Measurements from ENCODE around the gene RPS2. TPM values are rescaled to one million over a fixed set of nuclear protein-coding genes. Genes with fewer than 3 reads are reported as not detected.

RPS2 gene
- total RNA-seq, 4 donors from 2014 or later: 982 to 2,205 (median 1,458) TPM

GRCh38 chr16:1950559-1950958 lies 14.1 kb downstream of the RPS2 start:
- no peaks in the 10 kb centered on the region for H3K27me3 ChIP-seq
- no peak overlapping the region for H3K27ac ChIP-seq
- intact Hi-C loops (cut with DNase I; ENCODE audit: low total_unique reads): no loop called here
- H3K36me3 ChIP-seq: no peaks in the 10 kb centered on the region
- no peaks in the 10 kb centered on the region for H3K9me3 ChIP-seq
- DNase-seq: no peak
- H3K4me1 ChIP-seq: no peaks in the 10 kb centered on the region
- TF ChIP-seq CTCF (IDR thresholded peaks at IDR 0.05) (no peak), POLR2A (IDR thresholded peaks at IDR 0.05) (no peak)
- no peak overlapping the region for H3K4me3 ChIP-seq

DNA sequence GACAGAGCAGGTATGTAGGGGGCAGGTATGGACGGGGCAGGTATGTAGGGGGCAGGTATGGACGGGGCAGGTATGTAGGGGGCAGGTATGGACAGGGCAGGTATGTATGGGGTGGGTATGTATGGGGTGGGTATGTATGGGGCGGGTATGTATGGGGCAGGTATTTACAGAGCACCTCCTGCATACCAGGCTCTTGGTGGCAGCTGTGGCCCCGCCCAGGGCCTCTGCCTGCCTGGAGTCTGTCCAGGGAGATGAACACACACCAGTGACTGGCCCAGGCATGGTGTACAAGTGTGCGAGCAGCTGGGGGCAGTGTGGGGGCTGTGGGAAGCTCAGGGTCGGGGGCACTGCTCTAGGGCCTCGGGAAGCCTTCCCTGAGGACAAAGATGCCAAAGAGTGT lies 14.6 kb downstream of the RPS2 start:
- DNase-seq: no peak
- intact Hi-C loops (cut with DNase I; ENCODE audit: low total_unique reads): no loop called here
- H3K9me3 ChIP-seq: no peaks in the 10 kb centered on the region

DNA sequence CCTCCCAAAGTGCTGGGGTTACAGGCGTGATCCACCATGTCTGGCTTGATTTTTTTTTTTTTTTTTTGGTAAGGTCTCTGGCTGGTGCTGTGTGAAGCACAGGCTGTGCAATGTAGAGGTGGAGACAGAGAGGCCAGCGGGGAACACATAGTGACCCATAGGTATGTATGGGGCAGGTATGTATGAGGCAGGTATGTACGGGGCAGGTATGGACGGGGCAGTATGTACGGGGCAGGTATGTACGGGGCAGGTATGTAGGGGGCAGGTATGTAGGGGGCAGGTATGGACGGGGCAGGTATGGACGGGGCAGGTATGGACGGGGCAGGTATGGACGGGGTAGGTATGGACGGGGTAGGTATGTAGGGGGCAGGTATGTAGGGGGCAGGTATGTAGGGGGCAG lies 15.1 kb downstream of the RPS2 start:
- no peaks in the 10 kb centered on the region for H3K36me3 ChIP-seq
- intact Hi-C loops (cut with DNase I; ENCODE audit: low total_unique reads): no loop called here
- no peak for DNase-seq
- H3K9me3 ChIP-seq: no peaks in the 10 kb centered on the region
- no peak overlapping the region for H3K4me3 ChIP-seq
- TF ChIP-seq CTCF (IDR thresholded peaks at IDR 0.05): no peak
- no peak for TF ChIP-seq POLR2A (IDR thresholded peaks at IDR 0.05)
- H3K27me3 ChIP-seq: no peaks in the 10 kb centered on the region
- H3K27ac ChIP-seq: no peak overlapping the region
- no peaks in the 10 kb centered on the region for H3K4me1 ChIP-seq

More for the DNA sequence above, 14.6 kb downstream of the RPS2 start:
- TF ChIP-seq POLR2A (IDR thresholded peaks at IDR 0.05) (no peak), CTCF (IDR thresholded peaks at IDR 0.05) (no peak)
- H3K36me3 ChIP-seq: no peaks in the 10 kb centered on the region
- H3K4me3 ChIP-seq: no peak overlapping the region
- H3K27me3 ChIP-seq: no peaks in the 10 kb centered on the region
- H3K4me1 ChIP-seq: no peaks in the 10 kb centered on the region
- H3K27ac ChIP-seq: no peak overlapping the region

DNA sequence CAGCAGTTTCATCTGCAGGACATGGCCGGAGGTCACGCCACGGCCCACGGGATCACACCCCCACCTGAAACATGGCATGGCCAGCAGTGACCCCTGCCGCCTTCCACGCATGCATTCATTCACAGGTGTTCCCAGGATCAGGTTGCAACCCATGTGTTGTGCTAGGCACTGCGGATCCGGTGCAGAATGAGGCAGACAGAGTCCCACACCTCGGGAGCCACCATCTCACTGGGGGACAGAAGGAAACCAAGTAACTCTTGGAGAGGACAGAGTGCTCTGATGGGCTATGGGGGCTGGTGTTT lies 17.3 kb downstream of the RPS2 start:
- no peaks in the 10 kb centered on the region for H3K27me3 ChIP-seq
- TF ChIP-seq POLR2A (IDR thresholded peaks at IDR 0.05) (no peak), CTCF (IDR thresholded peaks at IDR 0.05) (no peak)
- intact Hi-C loops (cut with DNase I; ENCODE audit: low total_unique reads): no loop called here
- no peaks in the 10 kb centered on the region for H3K9me3 ChIP-seq
- H3K36me3 ChIP-seq: no peaks in the 10 kb centered on the region
- no peak overlapping the region for H3K4me3 ChIP-seq
- no peak overlapping the region for H3K27ac ChIP-seq
- no peaks in the 10 kb centered on the region for H3K4me1 ChIP-seq
- no peak for DNase-seq

- TF ChIP-seq POLR2A (IDR thresholded peaks at IDR 0.05) (no peak), CTCF (IDR thresholded peaks at IDR 0.05) (no peak)
- DNase-seq: no peak
- intact Hi-C loops (cut with DNase I; ENCODE audit: low total_unique reads): no loop called here
- peaks cover 0 to 2% of the 10 kb centered on the region in 2 donors for H3K4me1 ChIP-seq
- no peaks in the 10 kb centered on the region for H3K36me3 ChIP-seq
- H3K9me3 ChIP-seq: no peaks in the 10 kb centered on the region
- no peak overlapping the region for H3K4me3 ChIP-seq
- H3K27ac ChIP-seq: no peak overlapping the region
- H3K27me3 ChIP-seq: no peaks in the 10 kb centered on the region
Measured at GRCh38 chr16:1946495-1947368, 17.9 kb downstream of the RPS2 start.

Measured in uterus (tissue), 4 donors.